Activated naive CD8-positive, alpha-beta T cell (primary cell): ENCODE data around the gene TOB2.

Experiments used
- H3K27ac Mint-ChIP-seq: one replicate; pipeline ENCODE4 v1.8.0; 2021; ENCODE audit warnings: mixed read lengths
- H3K27me3 Mint-ChIP-seq: one replicate; pipeline ENCODE4 v1.8.0; 2021; ENCODE audit warnings: mixed read lengths
- H3K36me3 Mint-ChIP-seq: one replicate; pipeline ENCODE4 v1.8.0; 2021; ENCODE audit warnings: mixed read lengths
- H3K4me1 Mint-ChIP-seq: one replicate; pipeline ENCODE4 v1.8.0; 2021; ENCODE audit warnings: low read depth, mixed read lengths
- H3K4me3 Mint-ChIP-seq: one replicate; pipeline ENCODE4 v1.8.0; 2021; ENCODE audit warnings: mild to moderate bottlenecking, mixed read lengths
- H3K9me3 Mint-ChIP-seq: one replicate; pipeline ENCODE4 v1.8.0; 2021; ENCODE audit warnings: low read depth, mixed read lengths

The TOB2 gene, protein sequence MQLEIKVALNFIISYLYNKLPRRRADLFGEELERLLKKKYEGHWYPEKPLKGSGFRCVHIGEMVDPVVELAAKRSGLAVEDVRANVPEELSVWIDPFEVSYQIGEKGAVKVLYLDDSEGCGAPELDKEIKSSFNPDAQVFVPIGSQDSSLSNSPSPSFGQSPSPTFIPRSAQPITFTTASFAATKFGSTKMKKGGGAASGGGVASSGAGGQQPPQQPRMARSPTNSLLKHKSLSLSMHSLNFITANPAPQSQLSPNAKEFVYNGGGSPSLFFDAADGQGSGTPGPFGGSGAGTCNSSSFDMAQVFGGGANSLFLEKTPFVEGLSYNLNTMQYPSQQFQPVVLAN

DNA sequence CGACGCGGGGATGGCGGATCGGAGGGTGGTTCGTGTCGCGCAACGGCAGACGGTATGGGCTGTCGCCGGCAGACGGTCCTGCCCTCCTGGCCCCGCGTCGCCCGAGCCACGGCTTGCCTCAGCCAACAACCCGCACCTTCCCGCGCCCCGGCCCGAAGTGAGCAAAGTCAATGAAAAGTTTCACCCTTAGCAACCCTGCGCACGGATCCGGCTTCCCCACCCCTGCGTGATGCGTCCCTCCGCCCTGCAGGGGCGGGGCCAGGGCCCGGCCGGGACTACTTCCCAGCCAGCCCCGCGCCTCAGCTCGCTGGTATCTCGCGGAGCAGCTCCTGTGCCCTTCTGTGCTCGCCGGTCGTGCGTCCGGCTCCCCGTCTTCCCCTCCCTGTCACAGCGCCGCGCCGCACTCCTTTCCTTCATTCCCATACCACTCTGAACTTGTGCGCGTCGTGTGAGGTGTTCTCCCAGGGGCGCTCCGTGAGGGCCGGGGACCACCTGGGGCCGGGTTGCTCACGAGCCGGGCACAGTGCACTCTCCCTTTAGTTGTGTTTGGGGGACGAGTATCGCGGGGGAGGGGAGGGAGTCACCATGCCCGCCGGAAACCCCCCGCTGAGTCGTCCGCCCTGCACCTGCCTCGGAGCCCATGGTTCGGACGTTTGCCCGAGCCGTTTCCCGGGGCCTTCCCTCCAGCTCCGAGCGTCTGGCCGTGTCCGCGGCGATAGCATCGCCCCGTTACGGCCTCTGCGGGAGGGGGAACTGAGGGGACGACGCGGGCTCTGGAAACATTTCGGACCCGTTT, at the start of gene TOB2:
Gene TOB2, minus strand, starts transcription at position 163 of the 796 bp plus-strand sequence. CDS start 9,456 bp downstream, outside the sequence.
- peak within 1 kb of the TSS; percentile 96 for H3K27ac Mint-ChIP-seq
- H3K9me3 Mint-ChIP-seq = no peaks in the 10 kb centered on the region
- H3K36me3 Mint-ChIP-seq = no peaks in the 10 kb centered on the region
- no peaks in the 10 kb centered on the region for H3K27me3 Mint-ChIP-seq
- H3K4me3 Mint-ChIP-seq = peak within 1 kb of the TSS; percentile 98
- peaks cover 21% of the 10 kb centered on the region for H3K4me1 Mint-ChIP-seq

DNA sequence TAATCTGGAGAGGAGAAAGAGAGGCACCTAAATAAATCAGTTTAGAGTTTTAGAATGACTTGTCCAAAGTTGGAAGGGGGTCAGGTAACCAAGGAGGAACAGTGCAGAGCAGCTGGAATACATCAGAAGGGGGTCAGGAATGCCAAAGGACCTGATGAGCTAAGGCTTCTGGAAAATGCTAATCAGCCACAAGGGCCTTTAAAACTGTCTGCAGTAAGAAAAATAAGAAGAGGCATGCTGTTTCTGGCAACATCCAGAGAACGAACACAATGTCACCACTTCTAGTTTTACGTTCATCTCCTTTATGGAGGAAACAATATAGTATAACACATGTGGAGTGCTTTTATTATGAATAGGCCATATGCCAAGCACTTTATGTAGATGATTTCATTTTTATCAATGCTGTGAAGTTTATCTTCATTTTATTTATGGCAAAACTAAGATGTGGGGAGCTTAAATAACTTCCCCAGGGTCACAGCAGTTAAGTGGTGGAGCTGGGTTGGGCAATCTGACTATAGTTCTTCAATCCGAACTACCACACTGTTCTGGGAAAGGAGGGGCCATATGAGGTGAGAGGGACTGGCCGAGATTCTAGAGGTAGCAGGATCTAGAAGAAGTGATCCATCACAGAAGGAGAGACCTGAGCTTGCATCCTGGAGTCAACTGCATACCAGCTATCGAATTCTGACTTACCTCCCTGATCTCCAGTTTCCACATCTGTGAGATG, 44.9 kb upstream of the TOB2 start:
- no peaks in the 10 kb centered on the region for H3K9me3 Mint-ChIP-seq
- no peaks in the 10 kb centered on the region for H3K27me3 Mint-ChIP-seq
- peak overlapping the region; percentile 48 for H3K27ac Mint-ChIP-seq
- no peaks in the 10 kb centered on the region for H3K36me3 Mint-ChIP-seq
- H3K4me1 Mint-ChIP-seq = peaks cover 21% of the 10 kb centered on the region
- no peak overlapping the region for H3K4me3 Mint-ChIP-seq

DNA sequence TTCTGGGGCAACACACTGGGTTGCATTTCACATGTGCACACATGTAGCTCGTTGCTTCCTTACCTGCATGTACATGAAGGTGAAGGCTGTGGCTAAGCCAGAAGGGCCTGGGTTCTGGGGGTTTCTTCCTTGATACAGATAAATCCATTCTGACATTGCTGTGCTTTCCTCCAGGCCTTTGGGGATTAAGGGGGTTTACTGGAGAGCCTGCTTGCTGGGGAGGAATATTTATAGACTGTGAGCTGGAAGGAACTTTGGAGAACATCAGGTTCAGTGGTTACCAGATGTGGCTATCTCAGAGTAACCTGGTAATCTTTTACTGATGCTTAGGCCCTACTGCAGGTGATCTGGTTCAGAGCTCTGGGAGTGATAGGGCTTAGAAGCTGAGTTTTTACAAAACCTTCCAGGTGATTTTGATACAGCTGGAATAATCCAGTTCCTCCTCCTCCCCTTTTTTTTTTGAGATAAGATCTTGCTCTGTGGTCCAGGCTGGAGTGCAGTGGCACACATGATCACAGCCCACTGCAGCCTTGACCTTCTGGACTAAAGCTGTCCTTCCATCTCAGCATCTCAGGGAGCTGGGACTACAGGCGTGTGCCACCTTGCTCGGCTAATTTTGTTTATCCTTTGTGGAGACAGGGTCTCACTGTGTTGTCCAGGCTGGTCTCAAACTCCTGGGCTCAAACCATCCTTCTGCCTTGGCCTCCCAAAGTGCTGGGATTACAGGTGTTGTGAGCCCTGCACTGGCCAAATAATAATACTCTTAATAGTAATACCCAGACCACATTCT, 42.2 kb upstream of the TOB2 start:
- no peaks in the 10 kb centered on the region for H3K9me3 Mint-ChIP-seq
- no peak overlapping the region for H3K27ac Mint-ChIP-seq
- H3K4me3 Mint-ChIP-seq = no peak overlapping the region
- no peaks in the 10 kb centered on the region for H3K27me3 Mint-ChIP-seq
- H3K36me3 Mint-ChIP-seq = no peaks in the 10 kb centered on the region
- peaks cover 33% of the 10 kb centered on the region for H3K4me1 Mint-ChIP-seq

DNA sequence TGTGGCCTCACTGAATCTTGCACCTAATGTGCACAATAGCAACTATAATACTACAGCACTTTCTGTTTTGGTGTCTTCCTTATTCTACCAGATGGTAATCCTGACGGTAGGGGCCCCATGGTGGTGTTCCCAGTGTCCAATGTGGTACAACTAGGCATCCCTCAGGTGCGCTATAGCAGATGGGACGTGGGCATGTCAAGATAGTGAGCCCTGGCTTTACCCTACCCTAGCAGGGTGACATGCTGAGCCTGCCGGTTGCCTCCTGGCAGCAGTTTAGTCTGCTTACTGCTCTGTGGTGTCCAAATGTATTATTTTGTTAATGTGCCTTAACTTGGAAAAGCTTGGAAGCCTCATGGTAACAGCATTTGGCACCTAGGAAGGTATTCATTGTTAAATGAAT, 41.5 kb upstream of the TOB2 start:
- peaks cover 35% of the 10 kb centered on the region for H3K4me1 Mint-ChIP-seq

DNA sequence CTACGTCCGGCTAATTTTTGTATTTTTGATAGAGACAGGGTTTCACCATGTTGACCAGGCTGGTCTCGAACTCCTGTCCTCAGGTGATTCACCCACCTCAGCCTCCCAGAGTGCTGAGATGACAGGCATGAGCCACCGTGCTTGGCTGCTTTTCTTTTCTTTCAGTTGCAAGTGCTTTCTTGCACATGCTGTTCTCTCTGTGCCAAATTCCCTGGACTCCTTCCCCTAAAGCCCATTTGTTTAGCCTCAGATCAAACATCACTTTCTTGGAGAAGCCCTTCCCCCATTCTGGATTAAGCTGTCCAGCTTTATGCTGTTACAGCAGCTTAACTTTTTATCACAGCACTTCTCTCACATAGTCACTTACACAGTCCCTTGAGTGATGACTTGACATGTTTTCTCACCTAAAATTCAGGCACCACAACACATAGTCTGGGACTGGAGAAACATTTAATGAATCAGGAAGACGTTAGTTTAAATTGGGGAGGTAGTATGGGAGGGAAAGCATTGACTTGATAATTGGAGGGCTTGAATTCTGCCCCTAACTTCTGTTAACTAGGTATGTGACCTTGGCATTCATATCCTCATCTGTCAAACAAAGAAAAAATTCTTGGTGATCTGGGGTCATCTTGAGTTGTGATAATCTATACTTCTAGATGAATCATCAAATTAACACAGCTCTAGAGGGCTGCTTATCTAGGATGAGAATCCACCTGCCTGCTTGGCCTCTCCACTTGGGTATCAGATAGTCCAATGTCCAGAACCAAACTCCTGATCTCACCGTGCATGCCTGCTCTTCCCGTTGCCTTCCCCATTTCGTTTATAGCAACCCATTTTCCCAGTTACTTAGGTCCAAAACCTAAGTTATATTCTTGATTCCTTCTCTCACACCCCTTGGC, 40.7 kb upstream of the TOB2 start:
- Mint-ChIP-seq H3K4me1 (peaks cover 41% of the 10 kb centered on the region), H3K9me3 (no peaks in the 10 kb centered on the region), H3K36me3 (no peaks in the 10 kb centered on the region), H3K27ac (no peak overlapping the region), H3K4me3 (no peak overlapping the region), H3K27me3 (no peaks in the 10 kb centered on the region)

More for the DNA sequence above, 41.5 kb upstream of the TOB2 start:
- Mint-ChIP-seq H3K4me3 (no peak overlapping the region), H3K36me3 (no peaks in the 10 kb centered on the region), H3K9me3 (no peaks in the 10 kb centered on the region), H3K27me3 (no peaks in the 10 kb centered on the region), H3K27ac (no peak overlapping the region)

DNA sequence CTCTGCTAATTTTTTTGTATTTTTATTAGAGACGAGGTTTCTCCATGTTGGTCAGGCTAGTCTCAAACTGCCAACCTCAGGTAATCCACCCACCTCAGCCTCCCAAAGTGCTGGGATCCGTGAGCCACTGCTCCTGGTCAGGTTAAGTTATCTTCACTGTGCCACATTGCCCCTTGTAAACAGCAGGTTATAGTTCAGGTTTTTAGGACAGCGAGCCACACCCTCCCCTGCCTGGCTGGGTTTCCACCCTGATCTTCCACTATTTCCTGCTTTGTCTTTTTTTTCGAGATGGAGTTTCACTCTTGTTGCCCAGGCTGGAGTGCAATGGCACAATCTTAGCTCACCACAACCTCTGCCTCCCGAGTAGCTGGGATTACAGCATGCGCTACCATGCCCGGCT, 38.4 kb upstream of the TOB2 start:
- no peak overlapping the region for H3K27ac Mint-ChIP-seq
- H3K27me3 Mint-ChIP-seq = no peaks in the 10 kb centered on the region
- H3K9me3 Mint-ChIP-seq = no peaks in the 10 kb centered on the region
- H3K4me3 Mint-ChIP-seq = no peak overlapping the region
- peaks cover 43% of the 10 kb centered on the region for H3K4me1 Mint-ChIP-seq
- H3K36me3 Mint-ChIP-seq = no peaks in the 10 kb centered on the region

DNA sequence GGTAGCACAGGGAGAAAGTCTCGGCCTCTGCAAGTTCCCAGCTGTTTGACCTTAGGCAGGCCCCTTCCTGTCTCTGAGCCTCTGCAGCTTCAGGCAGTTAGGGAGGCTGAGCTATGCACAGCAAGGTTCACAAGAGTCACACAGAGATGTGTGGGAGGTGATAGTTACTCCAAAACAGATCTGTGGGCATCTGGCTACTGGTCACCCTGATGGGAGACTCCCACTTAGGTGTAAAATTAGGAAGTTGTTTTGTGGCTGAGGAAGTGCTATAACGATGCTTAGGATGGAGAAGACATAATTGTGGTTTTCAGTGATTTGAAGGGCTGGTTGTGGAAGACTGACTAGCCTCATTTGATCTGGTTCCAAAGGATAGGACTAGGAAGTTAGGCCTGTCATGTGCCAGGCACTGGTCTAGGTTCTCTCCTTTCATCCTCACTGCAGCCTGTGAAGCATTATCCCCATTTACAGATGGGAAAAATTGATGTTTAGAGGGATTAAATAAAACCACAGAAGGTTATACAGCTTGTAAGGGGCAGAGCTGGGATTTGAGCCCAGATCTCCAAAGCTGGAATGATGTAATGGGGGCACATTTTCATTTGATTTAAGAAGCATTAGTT, 35.8 kb upstream of the TOB2 start:
- peaks cover 37% of the 10 kb centered on the region for H3K4me1 Mint-ChIP-seq

DNA sequence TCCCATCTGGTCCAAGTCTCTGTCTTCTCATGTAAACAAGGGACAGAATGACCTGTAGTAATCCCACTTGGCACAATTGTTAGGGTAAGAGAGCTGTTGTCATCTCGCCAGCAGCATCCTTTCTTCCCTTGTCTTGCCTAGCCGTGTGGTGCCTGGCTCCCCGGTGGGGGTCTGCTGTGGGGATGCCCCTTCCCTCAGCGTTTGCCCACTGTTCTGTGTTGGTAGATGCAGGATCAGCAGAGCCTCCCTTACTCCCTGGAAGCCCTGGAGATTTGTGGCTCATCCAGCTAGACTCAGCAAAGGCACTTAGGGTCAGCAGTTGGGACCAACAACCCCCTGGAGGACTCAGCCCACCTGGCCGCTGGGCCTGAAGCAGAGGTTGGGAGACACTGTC, 35.3 kb upstream of the TOB2 start:
- Mint-ChIP-seq H3K4me3 (no peak overlapping the region), H3K4me1 (peaks cover 34% of the 10 kb centered on the region), H3K36me3 (no peaks in the 10 kb centered on the region), H3K27ac (no peak overlapping the region), H3K9me3 (no peaks in the 10 kb centered on the region), H3K27me3 (no peaks in the 10 kb centered on the region)

More for the DNA sequence above, 35.8 kb upstream of the TOB2 start:
- no peaks in the 10 kb centered on the region for H3K27me3 Mint-ChIP-seq
- H3K9me3 Mint-ChIP-seq = no peaks in the 10 kb centered on the region
- H3K36me3 Mint-ChIP-seq = no peaks in the 10 kb centered on the region
- peak overlapping the region; percentile 32 for H3K4me3 Mint-ChIP-seq
- H3K27ac Mint-ChIP-seq = peak overlapping the region; percentile 34

DNA sequence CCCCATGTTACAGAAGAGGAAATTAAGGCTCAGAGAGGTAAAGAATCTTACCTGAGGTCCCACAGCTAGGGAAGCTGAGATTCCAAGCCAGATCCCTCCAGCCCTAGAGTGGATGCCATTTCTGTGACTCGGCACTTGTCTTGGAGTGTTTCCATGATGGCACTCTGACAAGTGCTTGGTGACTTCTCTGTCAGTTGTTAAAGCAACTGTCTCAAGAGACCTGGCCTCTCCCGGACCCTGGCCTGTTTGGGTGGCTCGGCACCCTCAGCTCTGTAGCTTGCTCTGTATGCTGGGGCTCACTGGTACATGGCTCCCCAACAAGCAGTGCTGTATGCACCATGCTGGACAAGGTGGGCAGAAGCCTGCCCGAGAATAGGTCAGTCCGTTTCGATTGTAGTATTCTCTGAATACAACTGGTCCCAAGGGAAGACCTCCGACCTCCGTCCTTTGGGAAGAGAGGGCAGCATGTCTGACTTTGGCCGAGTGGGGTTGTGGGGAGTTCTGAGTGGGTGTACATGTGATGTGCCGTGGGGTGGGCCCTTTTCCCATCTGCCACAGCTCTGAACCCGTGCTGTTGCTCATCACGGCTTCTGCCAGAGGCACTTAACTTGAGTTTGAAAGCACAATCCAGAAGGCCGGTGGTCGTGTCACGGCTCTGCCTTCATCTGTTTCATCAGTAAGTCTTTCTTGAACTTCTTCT, 34.7 kb upstream of the TOB2 start:
- Mint-ChIP-seq H3K27ac (no peak overlapping the region), H3K4me3 (no peak overlapping the region), H3K36me3 (no peaks in the 10 kb centered on the region), H3K27me3 (no peaks in the 10 kb centered on the region), H3K4me1 (peaks cover 32% of the 10 kb centered on the region), H3K9me3 (no peaks in the 10 kb centered on the region)

DNA sequence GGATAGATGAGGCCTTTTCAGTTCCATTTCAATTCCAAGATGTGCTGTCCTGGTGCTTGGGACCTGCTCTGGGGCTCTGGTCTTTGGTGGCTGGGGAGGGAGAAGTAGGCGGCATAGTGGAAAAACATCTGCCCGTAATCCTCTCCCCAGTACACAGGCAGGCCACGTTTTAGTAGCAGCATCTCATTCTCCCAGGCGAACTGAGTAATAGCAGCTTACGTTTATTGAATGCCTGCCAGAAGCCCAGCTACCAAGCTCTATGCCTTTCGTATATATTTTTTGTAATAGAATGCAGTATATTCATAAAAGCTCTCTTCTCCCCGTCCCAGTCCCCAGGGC, 33.8 kb upstream of the TOB2 start:
- Mint-ChIP-seq H3K9me3 (no peaks in the 10 kb centered on the region), H3K27ac (no peak overlapping the region), H3K27me3 (no peaks in the 10 kb centered on the region), H3K4me1 (peaks cover 27% of the 10 kb centered on the region), H3K4me3 (no peak overlapping the region), H3K36me3 (no peaks in the 10 kb centered on the region)

DNA sequence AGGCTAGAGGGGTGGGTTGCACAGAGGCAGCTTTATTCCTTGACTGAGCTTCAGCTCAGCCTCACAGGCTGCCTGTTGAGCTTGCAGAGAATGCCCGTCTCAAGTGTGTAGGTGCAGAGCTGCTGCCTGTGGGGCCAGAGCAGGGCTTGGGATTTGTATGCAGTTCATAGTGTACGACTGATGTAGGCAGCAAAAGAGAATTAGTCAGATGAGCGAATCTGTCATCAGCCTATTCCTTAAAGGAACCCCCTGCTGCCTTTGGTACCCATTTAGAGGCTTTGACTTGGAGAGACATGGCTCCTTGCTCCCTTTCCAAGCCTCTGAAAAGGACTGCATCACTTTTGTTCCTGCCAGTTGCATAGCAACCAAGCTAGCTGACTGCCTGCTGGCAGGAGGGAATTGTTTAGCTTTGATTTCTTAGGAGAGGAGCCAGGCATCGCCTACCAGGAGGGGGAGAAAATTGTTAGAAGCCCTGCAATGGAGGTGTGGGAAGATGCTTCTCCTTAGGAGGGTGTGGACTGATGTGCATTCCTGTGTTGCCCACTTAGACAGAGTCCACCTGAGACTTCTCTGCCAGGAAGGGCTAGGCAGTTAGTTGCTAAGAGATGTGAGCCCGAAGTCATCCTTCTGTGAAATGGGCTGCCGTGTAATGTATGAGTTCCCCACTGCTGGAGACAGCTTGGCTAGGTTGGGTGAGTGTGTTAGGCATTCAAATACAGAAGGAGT, 33.2 kb upstream of the TOB2 start:
- Mint-ChIP-seq H3K27ac (no peak overlapping the region), H3K4me1 (peaks cover 29% of the 10 kb centered on the region), H3K9me3 (no peaks in the 10 kb centered on the region), H3K4me3 (no peak overlapping the region), H3K27me3 (no peaks in the 10 kb centered on the region), H3K36me3 (no peaks in the 10 kb centered on the region)

DNA sequence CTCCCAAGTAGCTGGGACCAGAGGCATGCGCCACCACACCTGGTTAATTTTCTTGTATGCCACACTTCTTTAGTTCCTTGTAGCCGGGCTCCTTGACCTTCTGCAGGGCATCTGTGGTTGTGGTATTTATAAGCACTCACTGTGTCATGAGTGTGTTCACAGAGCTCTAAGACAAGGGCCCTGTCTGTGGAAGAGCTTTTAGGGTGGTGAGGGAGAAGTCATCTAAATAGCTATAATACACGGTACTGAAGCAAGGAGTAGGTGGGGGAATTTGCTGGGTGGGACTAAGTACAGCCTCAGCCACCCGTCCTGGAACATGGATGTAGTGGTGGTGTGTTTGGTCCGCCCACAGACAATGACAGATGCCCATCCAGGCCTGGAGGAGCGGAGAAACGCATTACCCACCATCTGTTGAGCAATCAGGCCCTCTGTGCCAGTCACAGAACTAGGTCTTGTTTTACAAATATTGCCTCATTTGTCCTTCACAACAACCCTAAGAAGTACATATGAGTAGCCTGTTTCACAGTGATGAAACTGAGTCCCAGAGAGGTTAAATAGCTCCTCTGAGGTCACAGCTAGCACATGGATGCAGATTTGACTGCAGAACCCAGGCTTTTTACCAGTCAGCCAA, 32.4 kb upstream of the TOB2 start:
- no peaks in the 10 kb centered on the region for H3K36me3 Mint-ChIP-seq
- no peaks in the 10 kb centered on the region for H3K9me3 Mint-ChIP-seq
- H3K4me3 Mint-ChIP-seq = no peak overlapping the region
- H3K27ac Mint-ChIP-seq = no peak overlapping the region
- peaks cover 26% of the 10 kb centered on the region for H3K4me1 Mint-ChIP-seq
- H3K27me3 Mint-ChIP-seq = no peaks in the 10 kb centered on the region
